ENCODE measurements around the gene HTR3A. TPM values are rescaled to one million over a fixed set of nuclear protein-coding genes. Genes with fewer than 3 reads are reported as not detected.

Gene HTR3A
- total RNA-seq, 4 donors from 2014 or later: 0.42 to 1.8 (median 0.90) TPM

GRCh38 chr11:113994077-113994954 lies 19.4 kb downstream of the HTR3A start:
- Histone ChIP-seq H3K4me1 (peaks cover 0 to 7% (median 0%) of the 10 kb centered on the region in 4 donors), H3K27ac (replicated peaks in 1 of 4) (no peak overlapping the region), H3K4me3 (no peak overlapping the region), H3K36me3 (no peaks in the 10 kb centered on the region), H3K9me3 (no peaks in the 10 kb centered on the region), H3K27me3 (peaks cover 0 to 79% (median 10%) of the 10 kb centered on the region in 4 donors)
- 9% methylated on average over 5 of the region's 6 CpGs for WGBS
- TF ChIP-seq CTCF (IDR thresholded peaks at IDR 0.05): peak; percentile 65 to 79 (median 67)
- no peak for TF ChIP-seq POLR2A (IDR thresholded peaks at IDR 0.05; ENCODE audit: low read depth)
- no peak for TF ChIP-seq EP300 (IDR thresholded peaks at IDR 0.05)
- DNase-seq (ENCODE audit: extremely low spot score): no peak
- intact Hi-C loops (cut with DNase I): loop anchor here (5.0 kb wide), 1 partner anchor 268 kb away; no protein-coding TSS in a partner anchor

DNA sequence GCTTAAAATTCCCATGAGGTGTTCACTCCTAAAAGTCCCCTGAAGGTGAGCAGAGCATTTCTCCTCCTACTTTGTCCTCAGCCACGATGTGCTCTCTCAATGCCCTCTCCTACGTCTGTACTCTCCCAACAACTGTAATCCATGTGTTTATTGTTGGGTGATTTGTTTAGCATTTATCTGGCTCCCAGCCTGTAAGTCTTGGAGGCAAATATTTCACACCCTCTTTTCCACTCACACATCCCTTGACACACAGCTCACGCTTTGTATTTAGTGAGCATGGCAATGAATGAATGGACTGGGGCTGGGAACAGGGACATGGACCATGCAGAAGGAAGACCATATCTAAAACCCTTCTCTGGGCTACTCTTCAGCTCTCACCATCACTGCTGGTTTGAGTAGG lies 22.6 kb downstream of the HTR3A start:
- TF ChIP-seq POLR2A (IDR thresholded peaks at IDR 0.05; ENCODE audit: low read depth) (no peak), CTCF (IDR thresholded peaks at IDR 0.05) (no peak), EP300 (IDR thresholded peaks at IDR 0.05) (no peak), POLR2AphosphoS5 (IDR thresholded peaks at IDR 0.05) (no peak)
- no peak overlapping the region for H3K4me3 ChIP-seq
- no peak for DNase-seq (ENCODE audit: extremely low spot score)
- H3K36me3 ChIP-seq: no peaks in the 10 kb centered on the region
- intact Hi-C loops (cut with DNase I): no loop called here
- peaks cover 0 to 7% (median 0%) of the 10 kb centered on the region in 4 donors for H3K4me1 ChIP-seq
- peaks cover 0 to 73% (median 5%) of the 10 kb centered on the region in 4 donors for H3K27me3 ChIP-seq
- no peaks in the 10 kb centered on the region for H3K9me3 ChIP-seq
- no peak overlapping the region for H3K27ac ChIP-seq (replicated peaks in 1 of 4)
- WGBS: 40% methylated on average over 3 of the region's 3 CpGs

DNA sequence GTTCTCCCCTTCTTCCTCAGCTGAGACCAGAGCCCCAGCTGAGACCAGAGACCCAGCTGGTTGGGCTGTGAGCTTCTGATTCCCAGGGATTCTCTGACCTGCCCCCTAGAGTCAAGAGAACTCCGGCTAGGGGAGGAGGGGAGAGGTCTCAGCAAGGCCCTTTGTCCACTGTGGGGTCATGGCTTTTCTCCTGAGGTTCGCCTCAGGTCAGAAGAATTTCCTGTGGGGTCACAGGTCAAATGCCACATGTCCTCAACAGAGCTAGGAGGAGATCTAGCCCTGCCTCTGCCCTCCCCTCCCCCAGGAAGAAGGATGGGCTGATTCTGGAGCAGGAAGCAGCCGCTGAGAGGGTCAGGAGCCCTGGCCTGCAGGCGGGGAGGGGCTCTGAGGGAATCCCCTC lies 23.7 kb downstream of the HTR3A start:
- WGBS: 33% methylated on average over 1 of the region's 4 CpGs
- H3K27ac ChIP-seq (replicated peaks in 1 of 4): no peak overlapping the region
- H3K4me3 ChIP-seq: no peak overlapping the region
- intact Hi-C loops (cut with DNase I): no loop called here
- TF ChIP-seq POLR2AphosphoS5 (IDR thresholded peaks at IDR 0.05): no peak
- TF ChIP-seq EP300 (IDR thresholded peaks at IDR 0.05): no peak
- no peak for TF ChIP-seq CTCF (IDR thresholded peaks at IDR 0.05)
- TF ChIP-seq POLR2A (IDR thresholded peaks at IDR 0.05; ENCODE audit: low read depth): no peak
- no peaks in the 10 kb centered on the region for H3K9me3 ChIP-seq
- DNase-seq (ENCODE audit: extremely low spot score): no peak
- no peaks in the 10 kb centered on the region for H3K36me3 ChIP-seq
- H3K27me3 ChIP-seq: peaks cover 0 to 69% (median 5%) of the 10 kb centered on the region in 4 donors
- peaks cover 0 to 7% (median 0%) of the 10 kb centered on the region in 4 donors for H3K4me1 ChIP-seq

- H3K27me3 ChIP-seq: peaks cover 0 to 56% (median 5%) of the 10 kb centered on the region in 4 donors
- no peak for TF ChIP-seq CTCF (IDR thresholded peaks at IDR 0.05)
- TF ChIP-seq POLR2AphosphoS5 (IDR thresholded peaks at IDR 0.05): no peak
- no peak for TF ChIP-seq POLR2A (IDR thresholded peaks at IDR 0.05; ENCODE audit: low read depth)
- no peak for TF ChIP-seq EP300 (IDR thresholded peaks at IDR 0.05)
- H3K9me3 ChIP-seq: no peaks in the 10 kb centered on the region
- H3K27ac ChIP-seq (replicated peaks in 1 of 4): no peak overlapping the region
- intact Hi-C loops (cut with DNase I): no loop called here
- no peak for DNase-seq (ENCODE audit: extremely low spot score)
- H3K4me3 ChIP-seq: no peak overlapping the region
- 83% methylated on average over 4 of the region's 4 CpGs for WGBS
- H3K36me3 ChIP-seq: no peaks in the 10 kb centered on the region
- H3K4me1 ChIP-seq: peaks cover 0 to 7% (median 0%) of the 10 kb centered on the region in 4 donors
Measured at GRCh38 chr11:114000526-114000925, 25.6 kb downstream of the HTR3A start.

Data from esophagus muscularis mucosa (tissue), 4 donors.